Epithelial cell of esophagus (primary cell): ENCODE data around the gene SIPA1.

Experiments
- DNase-seq: peaks from one replicate; pipeline ENCODE4 v3.0.0; 2010; ENCODE audit warnings: low read depth
- H3K4me3 ChIP-seq: 2 replicates; pipeline ENCODE4 v1.5.1; 2011; ENCODE audit warnings: mild to moderate bottlenecking, low read length, control low read depth
- TF ChIP-seq, protein P1 (sequence below): IDR thresholded peaks from 2 replicates; pipeline ENCODE4 v1.5.1; 2011; ENCODE audit warnings: low read depth, mild to moderate bottlenecking, low read length, control low read depth, inconsistent platforms; ENCODE audit not compliant: insufficient read depth; ENCODE audit errors: missing control alignments

Gene SIPA1

DNA sequence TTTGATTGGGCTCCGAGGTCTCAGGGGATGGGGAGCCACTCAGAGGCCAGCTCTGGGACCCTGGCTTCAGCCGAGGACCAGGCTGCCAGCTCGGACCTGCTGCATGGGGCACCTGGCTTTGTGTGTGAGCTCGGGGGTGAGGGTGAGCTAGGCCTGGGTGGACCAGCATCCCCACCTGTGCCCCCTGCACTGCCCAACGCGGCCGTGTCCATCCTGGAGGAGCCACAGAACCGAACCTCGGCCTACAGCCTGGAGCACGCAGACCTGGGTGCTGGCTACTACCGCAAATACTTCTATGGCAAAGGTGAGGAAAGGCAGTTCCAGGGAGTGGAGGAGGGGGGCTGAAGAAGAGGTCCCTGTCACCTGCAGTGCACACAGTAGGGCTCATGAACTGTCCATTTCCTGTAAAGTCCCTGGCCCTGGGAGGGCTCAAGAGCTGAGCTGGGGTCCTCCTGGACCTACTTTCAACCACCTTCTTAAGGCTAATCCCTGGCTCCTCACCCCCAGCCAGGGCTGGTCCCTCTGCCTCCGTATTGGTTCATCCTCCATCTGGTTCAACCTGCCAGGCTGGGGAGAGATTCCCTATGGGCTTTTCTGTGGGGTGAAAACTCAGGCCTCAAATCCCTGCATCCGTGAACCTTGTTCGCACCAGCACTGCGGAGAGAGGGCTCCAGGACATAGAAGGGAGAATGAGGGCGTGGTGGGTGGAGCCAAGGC, 3.6 kb downstream of the SIPA1 start:
- TF ChIP-seq, protein P1, sequence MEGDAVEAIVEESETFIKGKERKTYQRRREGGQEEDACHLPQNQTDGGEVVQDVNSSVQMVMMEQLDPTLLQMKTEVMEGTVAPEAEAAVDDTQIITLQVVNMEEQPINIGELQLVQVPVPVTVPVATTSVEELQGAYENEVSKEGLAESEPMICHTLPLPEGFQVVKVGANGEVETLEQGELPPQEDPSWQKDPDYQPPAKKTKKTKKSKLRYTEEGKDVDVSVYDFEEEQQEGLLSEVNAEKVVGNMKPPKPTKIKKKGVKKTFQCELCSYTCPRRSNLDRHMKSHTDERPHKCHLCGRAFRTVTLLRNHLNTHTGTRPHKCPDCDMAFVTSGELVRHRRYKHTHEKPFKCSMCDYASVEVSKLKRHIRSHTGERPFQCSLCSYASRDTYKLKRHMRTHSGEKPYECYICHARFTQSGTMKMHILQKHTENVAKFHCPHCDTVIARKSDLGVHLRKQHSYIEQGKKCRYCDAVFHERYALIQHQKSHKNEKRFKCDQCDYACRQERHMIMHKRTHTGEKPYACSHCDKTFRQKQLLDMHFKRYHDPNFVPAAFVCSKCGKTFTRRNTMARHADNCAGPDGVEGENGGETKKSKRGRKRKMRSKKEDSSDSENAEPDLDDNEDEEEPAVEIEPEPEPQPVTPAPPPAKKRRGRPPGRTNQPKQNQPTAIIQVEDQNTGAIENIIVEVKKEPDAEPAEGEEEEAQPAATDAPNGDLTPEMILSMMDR = no peak
- H3K4me3 ChIP-seq = no peak overlapping the region
- no peak for DNase-seq

DNA sequence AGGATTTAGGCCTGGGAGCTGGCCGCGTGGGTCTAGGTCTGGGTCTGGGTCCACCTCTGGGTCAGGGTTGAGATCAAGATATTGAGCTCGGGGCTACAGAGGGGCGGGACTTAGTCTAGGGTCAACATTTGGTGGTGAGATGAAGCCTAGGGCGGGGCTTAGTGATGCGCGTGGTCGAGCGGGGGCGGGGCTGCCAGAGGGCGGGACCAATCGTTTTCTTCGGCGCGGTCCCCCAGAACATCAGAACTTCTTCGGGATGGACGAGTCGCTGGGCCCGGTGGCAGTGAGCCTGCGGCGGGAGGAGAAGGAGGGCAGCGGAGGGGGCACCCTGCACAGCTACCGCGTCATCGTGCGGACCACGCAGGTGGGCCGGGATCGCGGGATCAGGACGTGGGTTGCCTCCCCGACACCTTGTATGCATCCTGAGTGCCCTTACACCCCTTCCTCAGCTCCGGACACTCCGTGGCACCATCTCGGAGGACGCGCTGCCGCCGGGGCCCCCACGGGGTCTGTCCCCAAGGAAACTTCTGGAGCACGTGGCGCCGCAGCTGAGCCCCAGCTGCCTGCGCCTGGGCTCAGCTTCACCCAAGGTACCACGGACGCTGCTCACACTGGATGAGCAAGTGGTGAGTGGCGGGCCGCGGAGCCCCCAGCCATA, 4.2 kb downstream of the SIPA1 start:
- TF ChIP-seq, protein P1 = no peak
- DNase-seq = no peak
- H3K4me3 ChIP-seq = no peak overlapping the region

DNA sequence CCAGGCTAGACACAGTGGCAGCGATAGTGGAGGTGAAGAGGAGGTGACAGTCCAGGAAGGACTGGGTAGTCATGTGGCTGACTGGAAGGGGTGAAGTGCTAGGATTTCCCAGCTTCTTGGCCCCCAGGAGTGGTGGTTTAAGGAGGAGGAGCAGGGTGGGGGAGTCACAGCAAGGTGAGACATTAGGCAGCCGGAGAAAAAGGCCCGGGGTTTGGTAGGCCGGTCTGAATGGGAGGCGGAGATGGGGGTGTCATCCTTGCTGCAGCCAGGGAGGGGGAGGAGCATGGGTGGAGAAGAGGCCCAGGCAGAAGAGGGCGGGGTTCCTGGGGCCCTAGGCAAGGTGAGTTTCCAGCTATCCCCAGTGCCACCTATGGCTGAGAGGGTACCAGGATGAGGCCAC, 6.1 kb downstream of the SIPA1 start:
- DNase-seq = peak; percentile 81
- H3K4me3 ChIP-seq = no peak overlapping the region
- TF ChIP-seq, protein P1 = no peak

DNA sequence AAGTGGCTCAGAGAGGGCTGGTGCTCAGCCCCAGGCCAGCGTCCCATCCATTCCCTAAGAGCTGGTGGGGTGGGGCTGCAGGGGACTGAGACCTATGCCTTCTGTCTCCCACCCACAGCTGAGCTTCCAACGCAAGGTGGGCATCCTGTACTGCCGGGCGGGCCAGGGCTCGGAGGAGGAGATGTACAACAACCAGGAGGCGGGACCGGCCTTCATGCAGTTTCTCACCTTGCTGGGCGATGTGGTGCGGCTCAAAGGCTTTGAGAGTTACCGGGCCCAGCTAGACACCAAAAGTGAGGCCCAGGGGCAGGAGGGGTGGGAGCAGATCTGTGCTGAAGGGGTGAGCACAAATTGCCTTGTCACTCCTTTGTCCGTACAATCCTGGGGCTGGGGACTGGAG, 6.9 kb downstream of the SIPA1 start:
- H3K4me3 ChIP-seq = no peak overlapping the region
- TF ChIP-seq, protein P1 = no peak

DNA sequence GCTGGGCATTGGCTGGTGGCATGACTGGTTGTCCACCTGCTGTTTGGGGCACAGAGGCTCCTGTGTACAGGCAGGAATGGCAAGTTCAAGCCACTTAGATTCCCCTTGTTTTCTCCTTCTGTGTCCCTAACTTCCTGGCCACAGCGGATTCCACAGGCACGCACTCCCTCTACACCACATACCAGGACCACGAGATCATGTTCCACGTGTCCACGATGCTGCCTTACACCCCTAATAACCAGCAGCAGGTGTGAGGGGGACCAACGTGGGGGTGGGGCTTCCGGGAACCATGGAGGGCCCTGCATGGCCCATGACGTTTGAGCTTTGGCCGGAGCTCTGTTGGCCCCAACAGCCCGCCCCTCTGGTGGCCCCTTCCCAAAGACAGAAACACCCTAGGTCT, 7.8 kb downstream of the SIPA1 start:
- no peak for DNase-seq

More for the DNA sequence above, 6.9 kb downstream of the SIPA1 start:
- no peak for DNase-seq

DNA sequence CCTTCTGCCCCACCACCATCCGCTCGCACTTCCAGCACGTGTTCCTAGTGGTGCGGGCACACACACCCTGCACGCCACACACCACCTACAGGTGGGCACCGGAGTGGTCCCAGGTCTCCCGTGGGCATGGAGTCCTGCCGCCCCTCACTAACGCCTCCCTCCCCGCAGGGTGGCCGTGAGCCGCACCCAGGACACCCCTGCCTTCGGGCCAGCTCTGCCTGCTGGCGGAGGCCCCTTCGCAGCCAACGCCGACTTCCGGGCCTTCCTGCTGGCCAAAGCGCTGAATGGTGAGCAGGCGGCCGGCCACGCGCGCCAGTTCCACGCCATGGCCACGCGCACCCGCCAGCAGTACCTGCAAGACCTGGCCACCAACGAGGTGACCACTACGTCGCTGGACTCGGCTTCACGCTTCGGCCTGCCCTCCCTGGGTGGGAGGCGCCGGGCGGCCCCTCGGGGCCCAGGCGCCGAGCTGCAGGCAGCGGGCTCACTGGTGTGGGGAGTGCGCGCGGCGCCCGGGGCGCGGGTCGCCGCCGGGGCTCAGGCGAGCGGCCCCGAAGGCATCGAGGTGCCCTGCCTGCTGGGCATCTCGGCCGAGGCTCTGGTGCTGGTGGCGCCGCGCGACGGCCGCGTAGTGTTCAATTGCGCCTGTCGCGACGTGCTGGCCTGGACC, 8.5 kb downstream of the SIPA1 start:
- DNase-seq = no peak
- peak overlapping the region; percentile 56 for H3K4me3 ChIP-seq
- TF ChIP-seq, protein P1 = no peak

More for the DNA sequence above, 7.8 kb downstream of the SIPA1 start:
- TF ChIP-seq, protein P1 = no peak
- H3K4me3 ChIP-seq = no peak overlapping the region
